Thoracic aorta (tissue), 2 donors: ENCODE data around the gene CSF2RB. TPM values are rescaled to one million over a fixed set of nuclear protein-coding genes. Genes with fewer than 3 reads are reported as not detected.

Source experiments
- ATAC-seq: fragments of 150-250 bp; one replicate; pipeline ENCODE4 v1.8.0; 2017; ENCODE audit warnings: low read depth; ENCODE audit not compliant: insufficient number of reproducible peaks, low FRiP score
- DNase-seq: peaks from one replicate; pipeline ENCODE4 v3.0.0-alpha.2; 2020; ENCODE audit warnings: low spot score
- H3K27ac ChIP-seq, 2 donors: fragments of 200-600 bp; sonication (generic); 1 replicate in 1 of 2; 2 replicates in 1 of 2; pipeline ENCODE4 v1.5.1; 2016; ENCODE audit warnings: mild to moderate bottlenecking in 2 of 2, moderate library complexity in 2 of 2
- H3K27me3 ChIP-seq: fragments of 200-600 bp; sonication (generic); replicated peaks from 2 replicates; pipeline ENCODE4 v1.6.0; 2016; ENCODE audit warnings: mild to moderate bottlenecking; ENCODE audit not compliant: insufficient read depth
- H3K36me3 ChIP-seq: fragments of 200-600 bp; sonication (generic); one replicate; pipeline ENCODE4 v1.5.1; 2016
- H3K4me1 ChIP-seq, 2 donors: fragments of 200-600 bp; sonication (generic); 1 replicate in 1 of 2; 2 replicates in 1 of 2; pipeline versions ENCODE4 v1.5.1 to v1.6.0; 2016; ENCODE audit warnings: low read depth in 2 of 2, mild to moderate bottlenecking in 1 of 2; ENCODE audit not compliant: control insufficient read depth in 1 of 2
- H3K4me3 ChIP-seq: fragments of 200-600 bp; sonication (generic); 2 replicates; pipeline ENCODE4 v1.5.1; 2016; ENCODE audit warnings: mild to moderate bottlenecking
- H3K9me3 ChIP-seq: fragments of 200-600 bp; sonication (generic); 2 replicates; pipeline ENCODE4 v1.5.1; 2016
- total RNA-seq, 2 donors: library from RNA; depleted of rRNA; stranded (reverse); fragments of >200 nt; gene quantifications; one replicate each; pipeline versions ENCODE4 v1.1.0 to v1.2.3, GENCODE V29; 2016
- TF ChIP-seq, protein P1 (sequence below): fragments of 200-600 bp; sonication (generic); IDR thresholded peaks from one replicate; pipeline ENCODE4 v1.5.1; 2019; ENCODE audit warnings: antibody characterized with exemption

CSF2RB gene
- total RNA-seq, 2 donors from 2014 or later, result 13.0 to 21.4 TPM

DNA sequence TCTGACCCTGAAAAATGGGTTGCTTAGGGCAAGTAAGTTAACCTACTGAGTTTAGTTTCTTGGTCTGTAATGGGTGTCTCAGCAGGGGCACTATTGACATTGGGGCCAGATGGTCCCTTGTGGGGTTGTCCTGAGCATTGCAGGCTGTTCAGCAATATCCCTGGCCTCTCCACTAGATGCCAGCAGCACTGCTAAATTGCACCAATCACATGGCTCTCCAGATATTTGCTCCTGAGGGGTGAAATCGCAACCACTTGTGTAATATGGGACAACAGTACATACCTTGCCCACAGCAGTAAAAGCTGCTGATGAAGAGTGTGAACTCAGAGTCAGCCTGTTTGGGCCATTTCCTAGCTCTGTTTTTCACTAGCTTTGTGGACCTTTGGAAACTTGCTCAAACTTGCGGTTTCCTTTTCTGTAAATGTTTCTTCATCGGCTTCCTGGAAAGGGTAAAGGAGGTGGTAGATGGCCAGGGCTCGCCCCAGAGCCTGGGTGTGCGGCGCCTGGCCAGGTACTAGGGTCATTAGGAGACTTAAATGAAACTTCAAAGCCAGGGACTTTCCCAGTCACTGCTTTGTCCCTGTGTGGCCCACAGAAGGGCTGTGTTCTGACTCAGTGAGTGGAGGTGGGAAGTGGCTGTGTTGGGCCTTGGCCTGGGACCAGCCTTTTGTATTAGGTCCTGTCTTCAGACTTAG is 39.7 kb upstream of the CSF2RB start:
- no peaks in the 10 kb centered on the region for H3K27me3 ChIP-seq
- H3K4me3 ChIP-seq, result no peak overlapping the region
- ATAC-seq (no peak), DNase-seq (no peak)
- H3K4me1 ChIP-seq, result no peaks in the 10 kb centered on the region
- H3K9me3 ChIP-seq, result no peaks in the 10 kb centered on the region
- peak overlapping the region in 1 of 2 donors; percentile 20 for H3K27ac ChIP-seq
- H3K36me3 ChIP-seq, result no peaks in the 10 kb centered on the region
- TF ChIP-seq, protein P1, sequence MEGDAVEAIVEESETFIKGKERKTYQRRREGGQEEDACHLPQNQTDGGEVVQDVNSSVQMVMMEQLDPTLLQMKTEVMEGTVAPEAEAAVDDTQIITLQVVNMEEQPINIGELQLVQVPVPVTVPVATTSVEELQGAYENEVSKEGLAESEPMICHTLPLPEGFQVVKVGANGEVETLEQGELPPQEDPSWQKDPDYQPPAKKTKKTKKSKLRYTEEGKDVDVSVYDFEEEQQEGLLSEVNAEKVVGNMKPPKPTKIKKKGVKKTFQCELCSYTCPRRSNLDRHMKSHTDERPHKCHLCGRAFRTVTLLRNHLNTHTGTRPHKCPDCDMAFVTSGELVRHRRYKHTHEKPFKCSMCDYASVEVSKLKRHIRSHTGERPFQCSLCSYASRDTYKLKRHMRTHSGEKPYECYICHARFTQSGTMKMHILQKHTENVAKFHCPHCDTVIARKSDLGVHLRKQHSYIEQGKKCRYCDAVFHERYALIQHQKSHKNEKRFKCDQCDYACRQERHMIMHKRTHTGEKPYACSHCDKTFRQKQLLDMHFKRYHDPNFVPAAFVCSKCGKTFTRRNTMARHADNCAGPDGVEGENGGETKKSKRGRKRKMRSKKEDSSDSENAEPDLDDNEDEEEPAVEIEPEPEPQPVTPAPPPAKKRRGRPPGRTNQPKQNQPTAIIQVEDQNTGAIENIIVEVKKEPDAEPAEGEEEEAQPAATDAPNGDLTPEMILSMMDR, result no peak

DNA sequence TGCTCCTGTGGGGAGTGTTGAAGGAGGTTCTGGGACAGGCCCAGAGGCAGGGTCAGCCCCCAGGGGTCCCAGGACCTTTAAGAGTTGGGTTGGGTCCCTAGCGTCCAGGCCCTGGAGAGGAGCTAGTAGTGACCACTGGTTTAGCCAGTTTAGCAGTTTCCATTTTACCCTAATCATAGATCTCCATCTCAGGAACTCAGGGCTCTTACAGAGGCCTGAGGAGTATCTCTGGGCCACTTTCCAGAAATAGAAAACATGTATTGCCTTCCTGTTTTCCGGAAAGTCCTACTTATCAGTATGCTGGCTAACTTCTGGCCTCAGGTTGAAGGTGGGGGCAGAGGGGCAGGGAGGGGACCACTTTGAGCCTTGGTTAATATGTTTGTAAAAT is 39.1 kb upstream of the CSF2RB start:
- ATAC-seq (no peak), DNase-seq (no peak)
- Histone ChIP-seq H3K4me3 (no peak overlapping the region), H3K27me3 (no peaks in the 10 kb centered on the region), H3K9me3 (no peaks in the 10 kb centered on the region), H3K4me1 (no peaks in the 10 kb centered on the region), H3K27ac (peak overlapping the region in 1 of 2 donors; percentile 20), H3K36me3 (no peaks in the 10 kb centered on the region)
- TF ChIP-seq, protein P1, result no peak

DNA sequence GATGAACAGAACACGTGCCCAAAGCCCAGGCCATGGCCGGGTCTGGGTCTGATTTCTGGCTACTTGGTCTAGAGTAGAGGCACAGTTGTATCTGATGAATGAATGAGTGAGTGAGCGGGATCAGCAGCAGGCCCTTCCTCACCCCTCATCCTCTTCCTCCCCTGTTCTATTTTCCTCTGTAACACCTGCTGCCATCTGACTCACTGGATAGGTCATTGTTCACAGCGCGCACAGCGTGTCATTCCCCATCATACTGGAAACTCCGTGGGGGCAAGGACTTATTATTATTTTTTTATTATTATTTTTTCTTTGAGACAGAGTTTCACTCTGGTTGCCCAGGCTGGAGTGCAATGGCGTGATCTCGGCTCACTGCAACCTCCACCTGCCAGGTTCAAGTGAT is 38.7 kb upstream of the CSF2RB start:
- Histone ChIP-seq H3K27me3 (no peaks in the 10 kb centered on the region), H3K9me3 (no peaks in the 10 kb centered on the region), H3K4me1 (no peaks in the 10 kb centered on the region), H3K36me3 (no peaks in the 10 kb centered on the region), H3K27ac (no peak overlapping the region), H3K4me3 (no peak overlapping the region)
- DNase-seq (no peak), ATAC-seq (no peak)
- TF ChIP-seq, protein P1, result no peak

DNA sequence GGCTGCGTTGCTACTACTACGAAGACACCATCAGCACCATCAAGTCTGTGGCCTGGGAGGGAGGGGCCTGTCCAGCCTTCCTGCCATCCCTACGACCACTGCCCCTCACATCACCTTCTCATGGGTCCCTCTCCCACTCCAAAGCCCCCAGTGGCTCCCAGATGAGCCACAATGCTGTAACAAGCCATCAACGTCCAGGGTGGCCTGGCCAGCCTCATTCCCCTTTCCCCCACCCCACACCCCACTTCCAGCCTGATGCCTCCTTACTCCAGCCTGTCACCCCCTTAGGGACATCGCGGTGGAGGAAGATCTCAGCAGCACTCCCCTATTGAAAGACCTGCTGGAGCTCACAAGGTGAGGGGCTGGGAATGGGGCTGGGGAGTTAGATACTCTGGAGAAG is 37.7 kb upstream of the CSF2RB start:
- H3K9me3 ChIP-seq, result peaks cover 2% of the 10 kb centered on the region
- H3K4me1 ChIP-seq, result no peaks in the 10 kb centered on the region
- no peaks in the 10 kb centered on the region for H3K27me3 ChIP-seq
- no peak overlapping the region for H3K4me3 ChIP-seq
- H3K36me3 ChIP-seq, result no peaks in the 10 kb centered on the region
- no peak for DNase-seq
- no peak for ATAC-seq
- H3K27ac ChIP-seq, result no peak overlapping the region
- TF ChIP-seq, protein P1, result no peak

DNA sequence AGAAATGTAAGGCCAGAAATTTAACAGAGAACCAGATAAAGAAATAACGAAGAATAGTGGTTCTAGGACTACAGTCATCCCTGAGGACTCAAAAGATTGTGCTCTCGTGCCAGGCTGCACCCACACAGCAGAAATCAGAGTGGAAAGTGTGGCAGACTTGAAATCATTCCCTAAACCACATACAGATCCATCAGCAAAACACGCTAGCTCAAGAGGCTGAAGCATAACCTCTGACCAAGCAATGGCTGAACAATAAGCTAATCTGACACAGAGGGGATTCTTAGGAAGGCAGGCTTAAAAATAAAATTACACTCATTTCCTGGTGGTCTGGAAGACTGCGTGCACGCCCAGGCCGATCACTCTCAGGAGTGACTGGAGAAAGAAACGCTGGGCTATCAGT is 33.7 kb upstream of the CSF2RB start:
- ATAC-seq (no peak), DNase-seq (no peak)
- Histone ChIP-seq H3K9me3 (peaks cover 24% of the 10 kb centered on the region), H3K27ac (no peak overlapping the region), H3K4me1 (no peaks in the 10 kb centered on the region), H3K27me3 (no peaks in the 10 kb centered on the region), H3K4me3 (no peak overlapping the region), H3K36me3 (no peaks in the 10 kb centered on the region)
- TF ChIP-seq, protein P1, result no peak
